Esophagus squamous epithelium (tissue), 5 donors: ENCODE data around the gene AHSP. TPM values are rescaled to one million over a fixed set of nuclear protein-coding genes. Genes with fewer than 3 reads are reported as not detected.

Source experiments
- DNase-seq: peaks from one replicate; lab custom pipeline; 2025; lab: John Stamatoyannopoulos, UW
- H3K27ac ChIP-seq, 4 donors: fragments of 200-600 bp; sonication (generic); one replicate each; pipeline ENCODE4 v1.5.1; 2016 to 2019; ENCODE audit warnings: mild to moderate bottlenecking in 1 of 4
- H3K27me3 ChIP-seq, 4 donors: fragments of 200-600 bp; sonication (generic); 1 replicate in 3 of 4; 2 replicates in 1 of 4; pipeline versions ENCODE4 v1.5.1 to v1.6.0; 2017 to 2021; ENCODE audit warnings: antibody characterized with exemption in 1 of 4
- H3K36me3 ChIP-seq, 3 donors: fragments of 200-600 bp; sonication (generic); one replicate each; pipeline ENCODE4 v1.5.1; 2016 to 2019
- H3K4me1 ChIP-seq, 3 donors: fragments of 200-600 bp; sonication (generic); one replicate each; pipeline ENCODE4 v1.5.1; 2017 to 2019
- H3K4me3 ChIP-seq, 4 donors: fragments of 200-600 bp; sonication (generic); 1 replicate in 3 of 4; 2 replicates in 1 of 4; pipeline ENCODE4 v1.5.1; 2016 to 2019; ENCODE audit warnings: mild to moderate bottlenecking in 2 of 4, moderate library complexity in 1 of 4
- H3K9me3 ChIP-seq, 3 donors: fragments of 200-600 bp; sonication (generic); one replicate each; pipeline ENCODE4 v1.5.1; 2016 to 2019
- POLR2A ChIP-seq, 4 donors: fragments of 450-650 bp; IDR thresholded peaks; one replicate each; pipeline ENCODE4 v1.6.1; 2017; ENCODE audit warnings: antibody characterized with exemption in 4 of 4, mild to moderate bottlenecking in 4 of 4, moderate library complexity in 3 of 4
- WGBS, 2 donors: methylation state at CpG; one replicate each; pipeline ENCODE4 v1.1.5; 2018; 5-methylcytosine and 5-hydroxymethylcytosine counted together
- intact Hi-C: fragments of 100-400 bp; cut with DNase I; formaldehyde crosslinking; loops from one replicate; pipeline ENCODE4 v1.15.0; 2022
- total RNA-seq, 4 donors: library from RNA; depleted of rRNA; stranded (reverse); fragments of >200 nt; gene quantifications; one replicate each; pipeline ENCODE4 v1.1.0, GENCODE V29; 2016
- TF ChIP-seq, protein P1 (sequence below), 6 experiments: fragments of 450-650 bp in 4 of 6; fragments of 200-600 bp in 2 of 6; sonication (generic) in 2 of 6; IDR thresholded peaks; one replicate each; pipeline ENCODE4 v1.5.1; 2016 to 2019; ENCODE audit warnings: antibody characterized with exemption in 6 of 6, mild to moderate bottlenecking in 4 of 6, moderate library complexity in 4 of 6
- donor health status: DM: yes; HTN: yes; CAD: no.

Gene AHSP
- total RNA-seq, 4 donors from 2014 or later, result not detected

GRCh38 chr16:31531096-31531495, 3.4 kb downstream of the AHSP start:
- no peak for DNase-seq
- Histone ChIP-seq H3K36me3 (no peaks in the 10 kb centered on the region), H3K4me3 (no peak overlapping the region), H3K9me3 (no peaks in the 10 kb centered on the region), H3K4me1 (peaks cover 0 to 19% (median 3%) of the 10 kb centered on the region in 3 donors), H3K27ac (no peak overlapping the region), H3K27me3 (peaks cover 0 to 70% (median 0%) of the 10 kb centered on the region in 4 donors)
- intact Hi-C loops, result no loop called here
- 100% methylated on average over 1 of the region's 1 CpG for WGBS, 2 donors
- TF ChIP-seq, protein P1, sequence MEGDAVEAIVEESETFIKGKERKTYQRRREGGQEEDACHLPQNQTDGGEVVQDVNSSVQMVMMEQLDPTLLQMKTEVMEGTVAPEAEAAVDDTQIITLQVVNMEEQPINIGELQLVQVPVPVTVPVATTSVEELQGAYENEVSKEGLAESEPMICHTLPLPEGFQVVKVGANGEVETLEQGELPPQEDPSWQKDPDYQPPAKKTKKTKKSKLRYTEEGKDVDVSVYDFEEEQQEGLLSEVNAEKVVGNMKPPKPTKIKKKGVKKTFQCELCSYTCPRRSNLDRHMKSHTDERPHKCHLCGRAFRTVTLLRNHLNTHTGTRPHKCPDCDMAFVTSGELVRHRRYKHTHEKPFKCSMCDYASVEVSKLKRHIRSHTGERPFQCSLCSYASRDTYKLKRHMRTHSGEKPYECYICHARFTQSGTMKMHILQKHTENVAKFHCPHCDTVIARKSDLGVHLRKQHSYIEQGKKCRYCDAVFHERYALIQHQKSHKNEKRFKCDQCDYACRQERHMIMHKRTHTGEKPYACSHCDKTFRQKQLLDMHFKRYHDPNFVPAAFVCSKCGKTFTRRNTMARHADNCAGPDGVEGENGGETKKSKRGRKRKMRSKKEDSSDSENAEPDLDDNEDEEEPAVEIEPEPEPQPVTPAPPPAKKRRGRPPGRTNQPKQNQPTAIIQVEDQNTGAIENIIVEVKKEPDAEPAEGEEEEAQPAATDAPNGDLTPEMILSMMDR (IDR thresholded peaks at IDR 0.05), result no peak
- no peak for TF ChIP-seq POLR2A (IDR thresholded peaks at IDR 0.05)

DNA sequence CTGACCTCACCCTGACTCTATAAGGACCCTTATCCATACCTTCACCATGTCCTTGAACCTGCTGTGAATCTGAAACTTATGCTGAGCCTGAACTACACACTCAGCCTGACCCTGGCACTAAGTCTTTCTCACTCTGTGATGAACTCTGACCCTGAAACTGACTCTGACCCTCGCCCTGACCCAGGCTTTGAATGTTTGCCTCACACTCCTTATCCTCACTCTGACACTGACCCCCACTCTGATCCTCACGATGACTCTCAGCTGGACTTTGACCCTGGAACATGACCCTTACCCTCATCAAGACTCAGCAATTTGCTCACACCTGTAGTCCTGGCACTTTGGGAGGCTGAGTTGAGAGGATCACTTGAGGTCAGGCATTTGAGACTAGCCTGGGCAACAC, 4.4 kb downstream of the AHSP start:
- H3K4me1 ChIP-seq, result peaks cover 0 to 20% (median 3%) of the 10 kb centered on the region in 3 donors
- DNase-seq, result no peak
- no peaks in the 10 kb centered on the region for H3K9me3 ChIP-seq
- no peaks in the 10 kb centered on the region for H3K36me3 ChIP-seq
- H3K27ac ChIP-seq, result no peak overlapping the region
- no peak overlapping the region for H3K4me3 ChIP-seq
- intact Hi-C loops, result no loop called here
- no peak for TF ChIP-seq POLR2A (IDR thresholded peaks at IDR 0.05)
- TF ChIP-seq, protein P1 (IDR thresholded peaks at IDR 0.05), result no peak
- 38 to 64% methylated on average over 1 to 2 of the region's 2 CpGs for WGBS, 2 donors
- H3K27me3 ChIP-seq, result peaks cover 0 to 77% (median 0%) of the 10 kb centered on the region in 4 donors

GRCh38 chr16:31532896-31533295, 5.2 kb downstream of the AHSP start:
- WGBS, 2 donors, result 88 to 91% methylated on average over 4 of the region's 4 CpGs
- TF ChIP-seq, protein P1 (IDR thresholded peaks at IDR 0.05), result no peak
- TF ChIP-seq POLR2A (IDR thresholded peaks at IDR 0.05), result no peak
- H3K27ac ChIP-seq, result no peak overlapping the region
- no peaks in the 10 kb centered on the region for H3K36me3 ChIP-seq
- H3K9me3 ChIP-seq, result no peaks in the 10 kb centered on the region
- H3K27me3 ChIP-seq, result peaks cover 0 to 77% (median 3%) of the 10 kb centered on the region in 4 donors
- intact Hi-C loops, result no loop called here
- no peak overlapping the region for H3K4me3 ChIP-seq
- H3K4me1 ChIP-seq, result peaks cover 0 to 28% (median 8%) of the 10 kb centered on the region in 3 donors
- DNase-seq, result no peak

- Histone ChIP-seq H3K36me3 (no peaks in the 10 kb centered on the region), H3K27ac (no peak overlapping the region), H3K4me3 (no peak overlapping the region), H3K4me1 (peaks cover 0 to 8% (median 5%) of the 10 kb centered on the region in 3 donors), H3K27me3 (peaks cover 0 to 68% (median 3%) of the 10 kb centered on the region in 4 donors), H3K9me3 (no peaks in the 10 kb centered on the region)
- TF ChIP-seq, protein P1 (IDR thresholded peaks at IDR 0.05), result no peak
- no peak for TF ChIP-seq POLR2A (IDR thresholded peaks at IDR 0.05)
- WGBS, 2 donors, result 51 to 55% methylated on average over 9 of the region's 9 CpGs
- intact Hi-C loops, result no loop called here
- DNase-seq, result no peak
Observed at GRCh38 chr16:31535737-31536136, 8.0 kb downstream of the AHSP start.

- 55 to 83% methylated on average over 13 to 20 of the region's 21 CpGs for WGBS, 2 donors
- Histone ChIP-seq H3K27me3 (peaks cover 0 to 59% (median 3%) of the 10 kb centered on the region in 4 donors), H3K4me3 (peak overlapping the region in 3 of 4 donors; percentile 0 to 63 (median 32)), H3K36me3 (no peaks in the 10 kb centered on the region), H3K27ac (no peak overlapping the region), H3K4me1 (peaks cover 0 to 8% (median 5%) of the 10 kb centered on the region in 3 donors), H3K9me3 (no peaks in the 10 kb centered on the region)
- intact Hi-C loops, result no loop called here
- DNase-seq, result no peak
- TF ChIP-seq POLR2A (IDR thresholded peaks at IDR 0.05), result no peak
- TF ChIP-seq, protein P1 (IDR thresholded peaks at IDR 0.05), result no peak
Observed at GRCh38 chr16:31536804-31537361, 9.2 kb downstream of the AHSP start.
